Osteocyte (in vitro differentiated cells): ENCODE measurements around the gene SYNPO2. TPM values are rescaled to one million over a fixed set of nuclear protein-coding genes. Genes with fewer than 3 reads are reported as not detected.
"Not testable (repeated sequence)": the region's sequence is repeated elsewhere in the genome, so short reads cannot be mapped to it uniquely, and the experiment has no call there.

ENCODE experiments used
- DNase-seq: peaks from one replicate; pipeline ENCODE4 v3.0.0; 2021; ENCODE audit warnings: mixed read lengths; ENCODE audit not compliant: unreplicated experiment; ENCODE audit errors: extremely low spot score
- H3K27ac Mint-ChIP-seq: one replicate; pipeline ENCODE4 v1.8.0; 2021; ENCODE audit warnings: mild to moderate bottlenecking, mixed read lengths; ENCODE audit not compliant: unreplicated experiment
- H3K27me3 Mint-ChIP-seq: one replicate; pipeline ENCODE4 v1.8.0; 2021; ENCODE audit warnings: mixed read lengths; ENCODE audit not compliant: unreplicated experiment
- H3K36me3 Mint-ChIP-seq: one replicate; pipeline ENCODE4 v1.8.0; 2021; ENCODE audit warnings: mixed read lengths; ENCODE audit not compliant: unreplicated experiment
- H3K4me1 Mint-ChIP-seq: one replicate; pipeline ENCODE4 v1.8.0; 2021; ENCODE audit warnings: mixed read lengths; ENCODE audit not compliant: unreplicated experiment
- H3K4me3 Mint-ChIP-seq: one replicate; pipeline ENCODE4 v1.8.0; 2021; ENCODE audit warnings: mild to moderate bottlenecking, moderate library complexity, mixed read lengths; ENCODE audit not compliant: unreplicated experiment
- H3K9me3 Mint-ChIP-seq: one replicate; pipeline ENCODE4 v1.8.0; 2021; ENCODE audit warnings: mixed read lengths; ENCODE audit not compliant: unreplicated experiment
- total RNA-seq: library from RNA; stranded (reverse); gene quantifications from 2 replicates; pipeline ENCODE4 v1.2.1, GENCODE V29; 2021
- TF ChIP-seq, protein P1 (sequence below): fragments of 200-600 bp; sonication (generic); IDR thresholded peaks from 2 replicates; pipeline ENCODE4 v1.5.0; 2021; ENCODE audit warnings: antibody characterized with exemption, mild to moderate bottlenecking, moderate library complexity

The SYNPO2 gene
- total RNA-seq, 1 donor from 2014 or later, result 4.1 TPM

DNA sequence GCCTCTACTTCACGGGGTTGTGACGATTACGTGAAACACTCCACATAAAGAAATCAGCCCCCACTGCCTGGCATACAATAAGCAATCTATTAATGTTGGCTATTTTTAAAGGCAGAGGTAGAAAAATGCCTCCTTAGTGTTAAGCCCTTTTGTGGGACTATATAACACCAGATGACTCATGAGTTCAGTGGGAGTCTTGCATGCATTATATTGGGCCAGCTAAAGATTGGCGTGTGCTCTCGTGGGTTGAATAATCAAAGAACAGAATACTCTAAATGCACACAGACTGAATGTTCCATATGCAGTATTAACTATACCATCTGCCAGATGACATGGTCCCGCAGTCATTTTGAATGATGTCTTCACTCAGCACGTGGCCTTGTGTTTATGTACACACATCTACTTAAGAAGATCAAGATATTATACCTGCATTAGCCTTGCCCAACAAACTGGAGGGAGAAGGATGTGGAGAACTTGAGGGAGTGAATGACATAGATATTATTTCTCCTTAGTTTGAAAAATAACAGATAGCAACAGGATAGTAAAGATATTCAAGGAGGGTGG, 162.0 kb downstream of the SYNPO2 start:
- H3K36me3 Mint-ChIP-seq, result no peaks in the 10 kb centered on the region
- H3K27ac Mint-ChIP-seq, result no peak overlapping the region
- no peak for DNase-seq

DNA sequence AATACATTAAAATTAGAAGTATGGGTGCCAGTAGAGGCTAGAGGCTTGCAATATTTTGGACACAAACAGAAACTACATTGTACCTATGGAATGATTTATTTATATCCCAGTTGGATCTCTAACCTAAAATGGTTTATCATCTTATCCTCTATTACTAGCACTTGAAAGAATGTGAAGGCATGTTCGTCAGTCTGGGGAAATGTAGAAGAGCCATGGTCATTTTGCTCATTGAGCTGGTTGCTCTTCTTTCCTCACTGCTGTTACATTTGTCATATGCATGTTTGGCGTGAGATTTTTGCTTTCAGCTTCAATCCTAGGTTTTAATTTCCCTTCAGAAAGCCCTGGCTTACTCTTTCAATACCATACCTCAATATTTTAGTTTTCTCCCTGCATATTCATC, 164.6 kb downstream of the SYNPO2 start:
- H3K36me3 Mint-ChIP-seq, result no peaks in the 10 kb centered on the region
- DNase-seq, result no peak
- no peaks in the 10 kb centered on the region for H3K9me3 Mint-ChIP-seq
- TF ChIP-seq, protein P1, sequence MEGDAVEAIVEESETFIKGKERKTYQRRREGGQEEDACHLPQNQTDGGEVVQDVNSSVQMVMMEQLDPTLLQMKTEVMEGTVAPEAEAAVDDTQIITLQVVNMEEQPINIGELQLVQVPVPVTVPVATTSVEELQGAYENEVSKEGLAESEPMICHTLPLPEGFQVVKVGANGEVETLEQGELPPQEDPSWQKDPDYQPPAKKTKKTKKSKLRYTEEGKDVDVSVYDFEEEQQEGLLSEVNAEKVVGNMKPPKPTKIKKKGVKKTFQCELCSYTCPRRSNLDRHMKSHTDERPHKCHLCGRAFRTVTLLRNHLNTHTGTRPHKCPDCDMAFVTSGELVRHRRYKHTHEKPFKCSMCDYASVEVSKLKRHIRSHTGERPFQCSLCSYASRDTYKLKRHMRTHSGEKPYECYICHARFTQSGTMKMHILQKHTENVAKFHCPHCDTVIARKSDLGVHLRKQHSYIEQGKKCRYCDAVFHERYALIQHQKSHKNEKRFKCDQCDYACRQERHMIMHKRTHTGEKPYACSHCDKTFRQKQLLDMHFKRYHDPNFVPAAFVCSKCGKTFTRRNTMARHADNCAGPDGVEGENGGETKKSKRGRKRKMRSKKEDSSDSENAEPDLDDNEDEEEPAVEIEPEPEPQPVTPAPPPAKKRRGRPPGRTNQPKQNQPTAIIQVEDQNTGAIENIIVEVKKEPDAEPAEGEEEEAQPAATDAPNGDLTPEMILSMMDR, result no peak
- H3K4me3 Mint-ChIP-seq, result no peak overlapping the region
- H3K27me3 Mint-ChIP-seq, result no peaks in the 10 kb centered on the region
- H3K4me1 Mint-ChIP-seq, result peaks cover 2% of the 10 kb centered on the region
- H3K27ac Mint-ChIP-seq, result no peak overlapping the region

More for the DNA sequence above, 162.0 kb downstream of the SYNPO2 start:
- Mint-ChIP-seq H3K27me3 (no peaks in the 10 kb centered on the region), H3K4me1 (peaks cover 9% of the 10 kb centered on the region), H3K4me3 (no peak overlapping the region), H3K9me3 (no peaks in the 10 kb centered on the region)
- TF ChIP-seq, protein P1, result no peak

DNA sequence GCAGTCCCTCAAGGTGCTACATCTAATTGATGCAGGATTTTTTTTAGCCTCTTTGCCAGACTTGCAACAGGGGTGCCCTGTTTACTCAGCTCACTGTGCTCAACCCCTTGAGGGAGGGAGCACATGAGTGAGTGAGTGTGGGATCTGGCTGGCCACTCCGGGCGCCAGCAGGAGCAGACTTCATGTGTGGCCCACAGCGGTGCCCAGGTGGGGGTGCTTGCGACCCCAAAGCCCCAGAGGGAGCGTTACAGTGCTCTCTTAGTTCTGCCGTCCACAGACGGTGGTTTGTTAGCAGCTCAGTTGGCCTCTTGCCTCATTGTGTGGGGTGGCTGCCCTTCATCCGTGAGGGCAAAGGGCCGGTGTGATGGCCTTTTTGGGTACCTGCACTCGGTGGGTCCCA, 165.3 kb downstream of the SYNPO2 start:
- DNase-seq, result no peak
- Mint-ChIP-seq H3K36me3 (no peaks in the 10 kb centered on the region), H3K27ac (no peak overlapping the region), H3K27me3 (no peaks in the 10 kb centered on the region), H3K4me1 (peaks cover 2% of the 10 kb centered on the region), H3K9me3 (no peaks in the 10 kb centered on the region), H3K4me3 (no peak overlapping the region)
- TF ChIP-seq, protein P1, result no peak

DNA sequence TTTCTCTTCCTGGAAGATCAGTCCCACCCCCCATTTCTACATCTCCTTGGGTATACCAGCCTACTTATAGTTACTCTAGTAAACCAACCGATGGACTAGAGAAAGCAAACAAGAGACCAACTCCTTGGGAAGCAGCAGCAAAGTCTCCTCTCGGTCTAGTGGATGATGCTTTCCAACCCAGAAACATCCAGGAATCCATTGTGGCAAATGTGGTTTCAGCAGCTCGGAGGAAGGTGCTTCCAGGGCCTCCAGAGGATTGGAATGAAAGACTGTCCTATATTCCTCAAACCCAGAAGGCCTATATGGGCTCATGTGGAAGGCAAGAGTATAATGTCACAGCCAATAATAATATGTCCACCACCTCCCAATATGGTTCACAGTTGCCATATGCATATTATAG, 168.8 kb downstream of the SYNPO2 start:
- Mint-ChIP-seq H3K27ac (no peak overlapping the region), H3K4me3 (no peak overlapping the region), H3K27me3 (peaks cover 2% of the 10 kb centered on the region), H3K9me3 (no peaks in the 10 kb centered on the region), H3K4me1 (peaks cover under 1% of the 10 kb centered on the region), H3K36me3 (no peaks in the 10 kb centered on the region)
- TF ChIP-seq, protein P1, result no peak
- no peak for DNase-seq

DNA sequence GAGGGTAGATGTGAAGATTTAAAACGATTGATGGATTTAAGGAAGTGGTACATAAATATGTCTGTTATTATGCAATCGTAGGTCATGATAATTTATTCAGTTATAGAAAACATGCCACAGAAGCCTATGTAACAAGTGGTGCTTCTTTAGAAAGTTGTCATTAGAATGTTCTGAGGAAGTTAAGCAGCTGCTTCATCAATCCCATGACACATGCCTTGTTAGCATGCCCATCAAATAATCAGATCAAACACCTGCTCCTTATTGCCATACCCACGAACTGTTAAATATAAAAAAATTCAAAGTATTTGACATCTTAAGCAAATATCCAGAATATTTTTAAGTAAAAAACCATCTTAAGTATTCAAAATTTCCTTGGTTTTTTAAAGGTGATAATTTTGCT, 170.6 kb downstream of the SYNPO2 start:
- no peaks in the 10 kb centered on the region for H3K9me3 Mint-ChIP-seq

DNA sequence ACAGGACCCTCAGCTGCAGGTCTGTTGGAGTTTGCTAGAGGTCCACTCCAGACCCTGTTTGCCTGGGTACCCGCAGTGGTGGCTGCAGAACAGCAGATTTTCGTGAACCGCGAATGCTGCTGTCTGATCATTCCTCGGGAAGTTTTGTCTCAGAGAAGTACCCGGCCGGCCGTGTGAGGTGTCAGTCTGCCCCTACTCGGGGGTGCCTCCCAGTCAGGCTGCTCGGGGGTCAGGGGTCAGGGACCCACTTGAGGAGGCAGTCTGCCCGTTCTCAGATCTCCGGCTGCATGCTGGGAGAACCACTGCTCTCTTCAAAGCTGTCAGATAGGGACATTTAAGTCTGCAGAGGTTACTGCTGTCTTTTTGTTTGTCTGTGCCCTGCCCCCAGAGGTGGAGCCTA, 178.5 kb downstream of the SYNPO2 start:
- not testable (repeated sequence) for H3K9me3 Mint-ChIP-seq, DNase-seq, H3K27ac Mint-ChIP-seq, H3K36me3 Mint-ChIP-seq, H3K27me3 Mint-ChIP-seq
- H3K4me3 Mint-ChIP-seq, result peak overlapping the region; percentile 62
- H3K4me1 Mint-ChIP-seq, result peaks cover 16% of the 10 kb centered on the region

More for the DNA sequence above, 170.6 kb downstream of the SYNPO2 start:
- Mint-ChIP-seq H3K27me3 (peaks cover 2% of the 10 kb centered on the region), H3K4me3 (no peak overlapping the region), H3K27ac (no peak overlapping the region), H3K4me1 (no peaks in the 10 kb centered on the region), H3K36me3 (no peaks in the 10 kb centered on the region)
- TF ChIP-seq, protein P1, result no peak
- DNase-seq, result no peak

DNA sequence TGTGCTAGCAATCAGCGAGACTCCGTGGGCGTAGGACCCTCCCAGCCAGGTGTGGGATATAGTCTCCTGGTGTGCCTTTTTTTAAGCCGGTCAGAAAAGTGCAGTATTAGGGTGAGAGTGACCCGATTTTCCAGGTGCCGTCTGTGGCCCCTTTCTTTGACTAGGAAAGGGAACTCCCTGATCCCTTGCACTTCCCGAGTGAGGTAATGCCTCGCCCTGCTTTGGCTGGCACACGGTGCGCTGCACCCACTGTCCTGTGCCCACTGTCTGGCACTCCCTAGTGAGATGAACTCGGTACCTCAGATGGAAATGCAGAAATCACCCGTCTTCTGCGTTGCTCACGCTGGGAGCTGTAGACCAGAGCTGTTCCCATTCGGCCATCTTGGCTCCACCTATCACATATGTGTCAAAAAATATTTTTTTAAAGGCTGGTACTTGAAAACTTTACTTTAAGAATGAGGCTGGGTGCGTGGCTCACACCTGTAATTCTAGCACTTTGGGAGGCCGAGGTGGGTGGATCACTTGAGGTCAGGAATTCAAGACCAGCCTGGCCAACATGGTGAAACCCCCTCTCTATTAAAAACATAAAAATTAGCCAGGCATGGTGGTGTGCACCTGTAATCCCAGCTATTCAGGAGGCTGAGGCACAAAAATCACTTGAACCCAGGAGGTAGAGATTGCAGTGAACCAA, 179.2 kb downstream of the SYNPO2 start:
- DNase-seq, H3K9me3 Mint-ChIP-seq, H3K36me3 Mint-ChIP-seq, H3K27me3 Mint-ChIP-seq: not testable (repeated sequence)
- peak overlapping the region; percentile 62 for H3K4me3 Mint-ChIP-seq
- peaks cover 16% of the 10 kb centered on the region for H3K4me1 Mint-ChIP-seq
- peak overlapping the region; percentile 33 for H3K27ac Mint-ChIP-seq
